ENCODE data around the gene SMARCA2.

GRCh38 chr9:2036844-2037243, 21.7 kb downstream of the SMARCA2 start:
- TF ChIP-seq EGR1 (IDR thresholded peaks at IDR 0.05) (no peak), ZBTB7A (IDR thresholded peaks at IDR 0.05; ENCODE audit: low read depth) (no peak), RAD21 (IDR thresholded peaks at IDR 0.05; ENCODE audit: low read depth) (no peak), TEAD4 (IDR thresholded peaks at IDR 0.05) (no peak), TAF1 (IDR thresholded peaks at IDR 0.05; ENCODE audit: low read depth) (no peak), MAX (IDR thresholded peaks at IDR 0.05) (no peak), EP300 (IDR thresholded peaks at IDR 0.05; ENCODE audit: borderline replicate concordance) (no peak)

All from Ishikawa (cell line).